GM21515 (cell line): ENCODE measurements around the gene FOSB.
A peak's percentile ranks its signal among the peaks of the same experiment; 100 is the strongest.
"Not testable (repeated sequence)": the region's sequence is repeated elsewhere in the genome, so short reads cannot be mapped to it uniquely, and the experiment has no call there.

Experiments used
- ATAC-seq: cut with Tn5 transposase; IDR thresholded peaks from one replicate; pipeline ENCODE4 v1.9.1; 2021; ENCODE audit not compliant: unreplicated experiment

The FOSB gene

DNA sequence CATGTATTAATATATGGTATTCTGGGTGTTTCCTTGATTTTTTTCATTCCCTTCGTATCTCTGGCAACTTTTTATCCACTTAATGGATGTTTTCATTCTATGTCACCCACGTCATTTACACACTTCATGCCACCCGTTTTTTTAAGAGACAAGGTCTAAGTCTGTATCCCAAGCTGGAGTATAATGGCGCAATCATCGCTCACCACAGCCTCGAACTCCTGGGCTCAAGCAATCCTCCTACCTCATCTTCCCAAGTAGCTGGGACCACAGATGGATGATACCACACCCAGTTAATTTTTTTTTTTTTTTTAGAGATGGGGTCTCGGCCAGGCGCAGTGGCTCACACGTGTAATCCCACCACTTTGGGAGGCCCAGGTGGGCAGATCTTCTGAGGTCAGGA lies 36.1 kb downstream of the FOSB start:
- no peak for ATAC-seq

DNA sequence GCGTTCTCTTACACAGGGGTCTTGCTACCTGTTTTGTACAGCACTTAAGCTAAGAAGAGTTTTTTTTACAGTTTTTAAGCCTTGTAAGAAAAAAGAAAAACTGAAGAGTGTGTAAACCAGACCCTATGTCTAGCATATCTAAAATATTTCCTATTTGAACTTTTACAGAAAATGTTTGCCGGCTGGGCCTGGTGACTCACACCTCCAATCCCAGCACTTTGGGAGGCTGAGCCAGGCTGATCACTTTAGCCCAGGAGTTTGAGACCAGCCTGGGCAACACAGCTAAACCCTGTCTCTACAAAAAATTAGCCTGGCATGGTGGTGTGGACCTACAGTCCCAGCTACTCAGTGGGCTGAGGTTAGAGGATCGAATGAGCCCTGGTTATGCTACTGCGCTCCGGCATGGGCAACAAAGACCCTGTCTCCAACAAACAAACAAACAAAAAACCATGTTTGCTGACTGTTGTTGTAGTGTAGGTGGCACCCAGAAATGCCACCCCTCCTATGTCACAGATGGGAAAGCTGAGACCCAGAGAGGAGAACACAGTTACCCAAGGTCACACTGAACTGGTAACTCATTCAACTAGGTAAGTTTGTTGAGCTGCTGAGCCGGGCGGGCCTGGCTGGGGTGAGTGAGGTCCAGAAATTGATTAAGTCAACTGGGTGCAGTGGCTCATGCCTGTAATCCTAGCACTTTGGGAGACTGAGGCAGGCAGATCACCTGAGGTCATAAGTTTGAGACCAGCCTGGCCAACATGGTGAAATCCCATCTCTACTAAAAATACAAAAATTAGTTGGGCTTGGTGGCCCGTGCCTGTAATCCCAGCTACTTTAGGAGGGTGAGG lies 37.6 kb downstream of the FOSB start:
- no peak for ATAC-seq

GRCh38 chr19:45505996-45506245 lies 38.1 kb downstream of the FOSB start:
- ATAC-seq: no peak

DNA sequence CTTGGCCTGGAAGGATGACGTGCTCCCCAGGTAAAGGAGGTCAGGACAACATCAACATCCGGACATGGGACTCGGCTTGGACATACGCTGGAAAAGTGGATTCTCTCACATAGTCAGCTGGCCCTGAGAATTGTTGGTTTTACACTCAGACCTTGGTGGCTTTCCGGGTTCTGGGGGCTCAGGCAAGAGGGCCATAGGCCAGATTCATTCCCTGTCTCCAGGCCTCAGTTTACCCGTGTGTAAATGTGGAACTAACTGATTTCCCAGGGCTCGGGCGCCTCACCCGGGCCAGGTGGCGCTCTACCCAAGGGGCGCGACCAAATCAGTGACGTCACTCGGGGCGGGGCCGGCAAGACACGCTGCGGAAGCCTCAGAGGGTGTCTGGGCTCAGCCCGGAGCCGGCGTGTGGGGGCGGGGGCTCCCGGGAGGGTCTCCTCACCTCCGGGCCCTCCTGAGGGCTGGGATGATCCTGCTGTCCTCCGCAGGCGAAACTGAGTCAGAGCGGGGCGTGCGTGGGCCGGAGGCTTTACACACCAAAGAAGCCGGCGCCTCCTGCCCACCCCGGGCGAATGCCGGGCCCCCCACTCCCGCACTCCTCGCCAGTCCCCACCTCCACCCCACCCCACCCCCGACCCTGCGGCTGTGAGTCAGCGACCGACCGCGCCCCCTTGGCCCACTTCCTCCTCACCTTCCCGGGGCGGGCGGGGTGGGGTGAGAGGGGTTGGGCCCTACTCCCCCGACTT lies 38.6 kb downstream of the FOSB start:
- ATAC-seq: peak; percentile 48

GRCh38 chr19:45506989-45507871 lies 39.4 kb downstream of the FOSB start, which contains the start of gene VASP:
TSS of gene VASP (plus strand) at chr19:45507479. CDS start at chr19:45507772, 293 bp downstream.
- peak; percentile 47 for ATAC-seq

DNA sequence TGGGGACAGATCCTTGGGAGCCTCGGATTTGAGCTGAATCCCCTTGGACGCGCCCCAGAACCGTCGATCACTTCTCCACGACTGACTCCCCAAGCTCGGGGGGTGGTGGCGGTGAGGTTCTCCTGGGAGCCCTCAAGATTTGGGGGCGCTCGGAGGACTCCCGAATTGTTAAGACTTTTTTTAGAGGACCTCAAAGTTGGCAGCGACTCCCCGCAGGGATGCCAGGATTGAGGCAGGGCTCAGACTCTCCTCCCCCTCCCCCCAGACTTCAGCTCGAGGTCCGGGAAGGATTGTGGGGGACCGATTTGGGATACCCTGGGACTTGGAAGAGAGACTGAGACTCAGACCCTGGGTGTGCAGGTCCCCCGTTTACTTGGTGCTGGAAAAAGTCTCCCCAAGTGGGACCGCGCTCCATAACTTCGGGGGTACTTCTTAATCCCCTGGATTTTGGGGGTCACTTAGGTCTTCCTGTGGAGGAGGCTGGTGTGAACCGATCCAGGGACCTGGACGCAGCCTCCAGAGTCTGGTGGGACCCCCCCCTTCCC lies 40.1 kb downstream of the FOSB start:
- no peak for ATAC-seq

- no peak for ATAC-seq
Observed at GRCh38 chr19:45508417-45508860, 40.6 kb downstream of the FOSB start.

- ATAC-seq: no peak
Observed at GRCh38 chr19:45508861-45509691, 41.3 kb downstream of the FOSB start.

GRCh38 chr19:45509692-45510015 lies 41.9 kb downstream of the FOSB start:
- ATAC-seq: no peak

DNA sequence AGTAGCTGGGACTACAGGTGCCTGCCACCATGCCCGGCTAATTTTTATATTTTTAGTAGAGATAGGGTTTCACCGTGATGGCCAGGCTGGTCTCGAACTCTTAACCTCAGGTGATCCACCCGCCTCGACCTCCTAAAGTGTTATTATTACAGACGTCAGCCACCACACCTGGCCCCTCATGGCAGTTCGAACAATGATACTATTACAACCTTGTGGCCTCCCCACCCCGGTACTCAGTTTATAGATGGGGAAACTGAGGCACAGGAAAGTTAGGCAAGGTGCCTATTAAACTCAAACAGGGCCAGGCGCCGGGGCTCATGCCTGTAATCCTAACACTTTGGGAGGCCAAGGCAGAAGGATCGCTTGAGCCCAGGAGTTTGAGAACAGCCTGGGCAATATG lies 42.6 kb downstream of the FOSB start:
- not testable (repeated sequence) for ATAC-seq

DNA sequence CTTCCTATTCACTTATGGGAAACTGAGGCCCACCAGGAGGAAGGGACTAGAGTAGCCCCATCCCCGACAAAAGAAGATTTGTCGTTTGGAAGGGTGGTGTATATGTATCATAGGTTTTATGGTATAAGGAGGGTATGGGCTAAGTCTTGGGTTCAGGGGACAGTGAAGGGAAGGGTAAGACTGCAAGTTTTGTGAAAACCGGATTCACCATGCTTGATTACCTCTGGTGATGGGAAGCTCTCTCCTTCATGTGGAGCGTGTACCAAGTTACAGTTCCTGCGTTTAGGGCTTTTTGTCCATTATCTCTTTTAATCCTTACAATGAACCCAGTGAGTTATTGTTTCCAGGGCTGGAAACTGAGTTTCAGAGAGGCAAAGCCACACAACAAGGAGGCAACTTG lies 43.3 kb downstream of the FOSB start:
- ATAC-seq: no peak

GRCh38 chr19:45512881-45513483 lies 45.2 kb downstream of the FOSB start:
- ATAC-seq: no peak

DNA sequence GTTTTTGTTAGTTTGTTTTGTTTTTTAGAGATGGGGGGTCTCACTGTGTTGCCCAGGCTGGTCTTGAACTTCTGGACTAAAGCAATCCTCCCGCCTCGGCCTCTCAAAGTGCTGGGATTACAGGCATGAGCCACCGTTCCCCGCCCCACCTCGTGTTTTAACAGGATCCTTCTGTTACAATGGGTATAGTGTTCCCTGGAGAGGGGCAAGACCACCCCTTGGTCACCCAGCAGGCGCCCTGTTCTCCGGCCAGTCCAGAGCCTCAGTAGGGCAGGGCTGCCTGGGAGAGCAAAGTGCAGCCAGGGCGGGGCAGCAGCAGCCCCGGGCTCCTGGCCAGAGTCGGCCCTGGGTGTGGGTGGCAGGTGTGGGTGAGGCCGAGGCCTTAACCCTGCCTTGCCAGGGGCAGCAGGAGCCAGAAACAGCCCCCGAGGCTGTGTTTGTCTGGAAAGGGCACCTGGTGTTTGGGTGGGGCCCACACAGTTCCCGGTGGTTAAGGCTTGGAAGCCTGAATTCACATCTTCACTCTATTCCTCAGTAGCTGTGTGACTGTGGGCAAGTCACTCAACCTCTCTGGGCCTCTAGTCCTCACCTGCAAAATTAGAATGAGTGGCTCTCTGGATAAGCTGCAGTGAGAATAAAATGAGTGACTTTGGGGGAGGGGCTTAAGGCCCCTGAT lies 46.7 kb downstream of the FOSB start:
- ATAC-seq: no peak

GRCh38 chr19:45515081-45515624 lies 47.4 kb downstream of the FOSB start:
- no peak for ATAC-seq

DNA sequence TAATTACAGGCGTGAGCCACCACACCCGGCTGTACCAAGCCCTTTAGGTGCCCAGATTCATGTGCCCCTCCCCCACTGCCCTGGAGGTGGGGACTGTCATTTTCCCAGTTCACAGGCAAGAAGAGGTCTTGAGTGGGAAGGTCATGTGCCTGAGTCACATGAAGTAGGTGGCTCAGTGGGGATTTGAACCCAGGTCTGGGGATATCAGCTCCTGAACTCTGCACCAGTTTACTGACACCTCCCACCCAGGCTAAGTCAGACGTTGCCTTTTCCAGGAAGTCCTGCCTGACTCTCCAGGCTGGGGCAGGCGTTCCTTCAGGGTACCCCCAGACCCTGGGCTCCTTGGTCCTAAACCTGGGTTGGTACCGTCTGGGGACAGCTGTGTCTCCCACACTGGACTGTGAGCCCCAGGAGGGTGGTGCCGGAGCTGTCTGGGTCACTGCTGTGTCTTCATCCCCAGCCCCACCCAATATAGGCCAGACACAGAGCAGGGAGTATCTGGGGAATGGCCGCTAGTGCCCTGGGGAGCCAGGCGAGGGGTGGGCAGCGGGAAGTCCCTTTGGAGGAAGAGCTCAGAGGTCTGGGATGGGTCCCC lies 48.1 kb downstream of the FOSB start:
- no peak for ATAC-seq

GRCh38 chr19:45517238-45517637 lies 49.4 kb downstream of the FOSB start:
- no peak for ATAC-seq

GRCh38 chr19:45517641-45518468 lies 50.1 kb downstream of the FOSB start:
- no peak for ATAC-seq

GRCh38 chr19:45518469-45518826 lies 50.7 kb downstream of the FOSB start:
- no peak for ATAC-seq
